Muscle of back (tissue), 11 donors: ENCODE data around the gene TIMM50. TPM values are rescaled to one million over a fixed set of nuclear protein-coding genes. Genes with fewer than 3 reads are reported as not detected.
A peak's percentile ranks its signal among the peaks of the same experiment; 100 is the strongest.
"Not testable (repeated sequence)": the region's sequence is repeated elsewhere in the genome, so short reads cannot be mapped to it uniquely, and the experiment has no call there.

Experiments
- DNase-seq, 3 donors: peaks; one replicate each; pipeline versions ENCODE4 v3.0.0 to v3.0.0-alpha.2; 2013
- polyA plus RNA-seq, 10 donors: library from polyadenylated mRNA; unstranded; fragments of 120-200 nt; gene quantifications; one replicate each; pipeline ENCODE4 v1.2.1, GENCODE V29; 2013; ENCODE audit not compliant: insufficient read length in 10 of 10

The TIMM50 gene
- polyA plus RNA-seq, 10 donors, result 43.8 to 53.9 (median 46.7) TPM

DNA sequence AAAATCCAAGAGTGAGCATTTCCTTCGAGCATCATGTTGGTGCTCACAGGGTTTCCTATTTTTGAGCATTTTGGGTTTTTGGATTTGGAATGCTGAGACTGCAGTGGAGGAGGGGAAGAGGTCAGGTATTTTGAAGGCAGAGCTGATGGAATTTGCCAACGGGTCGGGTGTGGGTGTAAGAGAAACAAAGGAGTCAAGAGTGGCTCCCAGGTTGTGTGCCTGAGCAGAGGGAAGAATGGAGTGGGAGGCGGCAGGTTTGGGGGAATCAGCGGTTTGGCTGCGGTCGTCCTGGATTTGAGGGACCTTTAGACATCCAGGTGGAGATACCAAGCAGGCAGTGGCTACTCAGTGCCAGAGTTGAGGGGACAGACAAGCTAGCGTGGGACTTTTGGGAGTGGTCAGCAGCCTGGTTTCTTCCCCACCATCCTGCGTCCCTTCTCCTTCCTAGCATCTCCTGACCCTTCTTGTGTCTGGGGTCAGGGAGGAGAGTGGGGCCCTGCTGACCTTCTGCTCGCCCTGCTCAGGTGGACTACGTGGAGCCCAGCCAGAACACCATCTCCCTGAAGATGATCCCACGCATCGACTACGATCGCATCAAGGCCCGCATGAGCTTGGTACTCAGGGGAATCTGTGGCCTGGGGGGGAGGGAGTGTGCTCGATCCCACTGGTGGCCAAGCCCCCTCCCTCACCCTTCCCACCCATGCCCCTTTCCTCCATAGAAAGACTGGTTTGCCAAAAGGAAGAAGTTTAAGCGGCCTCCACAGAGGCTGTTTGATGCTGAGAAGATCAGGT lies 14.5 kb upstream of the TIMM50 start:
- DNase-seq, result no peak

DNA sequence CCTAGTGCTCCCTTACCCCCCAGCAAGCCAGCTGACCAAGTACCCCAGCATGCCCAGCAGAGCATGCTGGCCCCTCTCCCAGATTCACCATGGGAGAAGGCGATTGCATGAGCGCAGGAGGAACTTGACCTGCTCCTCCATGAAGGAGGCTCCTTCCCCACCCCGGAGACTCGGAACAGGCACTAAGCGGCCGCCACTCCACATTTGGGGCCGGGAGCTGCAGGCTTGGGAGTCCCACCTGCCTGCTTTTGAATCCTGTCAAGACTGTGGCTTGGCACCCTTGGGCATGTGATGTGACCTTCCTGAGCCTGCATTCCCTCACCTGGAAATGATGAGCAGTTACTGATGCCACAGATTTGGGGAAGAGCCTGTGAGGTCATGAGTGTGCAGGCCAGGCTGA lies 12.7 kb upstream of the TIMM50 start:
- no peak for DNase-seq

DNA sequence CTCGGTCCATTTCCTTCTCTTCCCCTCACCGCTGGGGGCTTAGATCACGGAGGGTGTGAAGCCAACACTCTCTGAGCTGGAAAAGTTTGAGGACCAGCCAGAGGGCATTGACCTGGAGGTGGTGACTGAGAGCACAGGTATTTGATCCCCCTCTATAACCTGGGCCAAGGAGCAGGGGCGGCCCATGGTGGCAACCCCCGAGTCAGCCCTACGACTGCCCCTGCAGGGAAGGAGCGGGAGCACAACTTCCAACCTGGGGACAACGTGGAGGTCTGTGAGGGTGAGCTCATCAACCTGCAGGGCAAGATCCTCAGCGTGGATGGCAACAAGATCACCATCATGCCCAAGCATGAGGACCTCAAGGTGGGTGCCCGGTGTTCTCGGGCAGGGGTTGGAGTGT lies 11.6 kb upstream of the TIMM50 start:
- no peak for DNase-seq

DNA sequence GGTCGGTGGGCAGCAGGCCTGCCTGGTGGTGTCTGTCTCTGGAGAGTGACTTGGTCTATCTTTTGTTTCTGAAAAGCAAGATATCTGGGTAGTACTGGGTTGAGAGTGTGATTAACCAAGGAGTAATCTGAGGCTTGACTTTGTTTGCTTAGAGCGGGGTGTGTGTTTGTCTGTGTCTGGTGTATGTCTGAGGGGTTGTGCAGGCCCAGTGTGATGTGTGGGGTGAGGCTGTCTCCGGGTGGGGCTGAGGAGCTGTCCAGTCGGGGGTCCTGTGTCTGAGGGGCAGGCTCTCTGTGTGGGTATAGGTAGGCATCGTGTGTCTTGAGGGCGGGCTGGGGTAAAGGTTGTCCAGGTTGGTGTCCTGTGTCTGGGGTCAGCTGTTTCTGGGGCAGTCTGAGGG lies 11.1 kb upstream of the TIMM50 start:
- no peak for DNase-seq

DNA sequence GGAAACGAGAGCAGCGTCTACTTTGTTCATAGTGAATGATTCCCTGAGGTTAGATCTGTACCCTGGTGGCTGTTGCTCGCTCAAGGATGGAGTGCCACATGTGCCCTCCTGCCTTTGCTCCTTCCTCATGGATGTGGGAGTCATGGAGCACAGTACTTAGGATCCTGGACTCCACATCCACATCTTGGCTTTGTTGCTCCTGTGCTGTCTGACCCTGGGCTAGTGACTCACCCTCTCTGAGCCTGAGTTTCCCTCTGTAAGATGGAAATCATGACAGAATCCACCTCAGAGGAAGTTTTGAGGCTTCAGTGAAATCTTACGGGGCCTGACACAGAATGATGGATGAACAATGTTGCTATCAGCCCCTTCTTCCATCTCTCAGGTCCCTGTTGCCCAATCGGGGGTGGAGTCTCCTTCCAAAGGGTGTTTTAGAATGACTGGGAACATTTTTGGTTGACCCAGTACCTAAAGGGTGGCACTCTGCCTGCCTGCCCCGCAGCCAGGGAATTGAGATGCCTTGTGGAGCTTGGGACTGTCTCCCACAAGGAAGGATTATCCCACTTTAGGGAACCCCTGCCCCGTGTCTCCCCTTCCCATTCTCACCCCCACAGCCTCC lies 9.8 kb upstream of the TIMM50 start:
- DNase-seq, result no peak

DNA sequence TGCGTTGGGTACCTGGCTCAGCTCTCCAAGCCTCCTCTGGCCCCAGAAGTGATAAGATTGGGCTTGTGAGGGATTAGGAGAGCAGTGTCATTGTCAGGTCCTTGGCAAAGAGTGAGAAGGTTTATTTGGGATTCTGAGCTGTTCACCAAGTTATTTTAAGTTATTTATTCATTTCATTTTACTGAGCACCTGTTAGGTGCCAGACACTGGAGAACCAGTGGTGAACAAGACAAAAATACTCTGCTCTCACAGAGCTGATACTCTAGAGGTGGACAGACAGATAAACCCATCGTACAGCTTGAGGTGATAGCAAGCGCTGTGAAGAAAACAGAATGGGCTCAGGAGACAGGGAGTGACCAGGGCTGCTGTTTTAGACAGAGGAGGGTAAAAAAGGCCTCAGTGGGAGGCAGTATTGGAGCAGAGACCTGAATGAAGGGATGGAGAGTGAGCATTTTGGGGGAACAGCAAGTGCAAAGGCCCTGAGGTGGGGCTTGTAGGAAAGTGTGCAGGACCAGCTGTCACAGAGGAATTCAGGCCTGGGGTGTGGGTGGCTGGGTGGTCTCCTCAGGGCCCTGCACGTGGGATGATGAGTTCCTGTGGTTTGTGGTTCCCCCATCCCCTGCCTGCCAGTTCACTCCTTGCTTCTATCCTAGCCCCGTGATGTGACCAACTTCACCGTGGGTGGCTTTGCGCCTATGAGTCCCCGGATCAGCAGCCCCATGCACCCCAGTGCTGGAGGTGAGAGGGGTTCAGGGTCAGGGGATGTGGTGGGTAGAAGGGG lies 8.7 kb upstream of the TIMM50 start:
- no peak for DNase-seq

DNA sequence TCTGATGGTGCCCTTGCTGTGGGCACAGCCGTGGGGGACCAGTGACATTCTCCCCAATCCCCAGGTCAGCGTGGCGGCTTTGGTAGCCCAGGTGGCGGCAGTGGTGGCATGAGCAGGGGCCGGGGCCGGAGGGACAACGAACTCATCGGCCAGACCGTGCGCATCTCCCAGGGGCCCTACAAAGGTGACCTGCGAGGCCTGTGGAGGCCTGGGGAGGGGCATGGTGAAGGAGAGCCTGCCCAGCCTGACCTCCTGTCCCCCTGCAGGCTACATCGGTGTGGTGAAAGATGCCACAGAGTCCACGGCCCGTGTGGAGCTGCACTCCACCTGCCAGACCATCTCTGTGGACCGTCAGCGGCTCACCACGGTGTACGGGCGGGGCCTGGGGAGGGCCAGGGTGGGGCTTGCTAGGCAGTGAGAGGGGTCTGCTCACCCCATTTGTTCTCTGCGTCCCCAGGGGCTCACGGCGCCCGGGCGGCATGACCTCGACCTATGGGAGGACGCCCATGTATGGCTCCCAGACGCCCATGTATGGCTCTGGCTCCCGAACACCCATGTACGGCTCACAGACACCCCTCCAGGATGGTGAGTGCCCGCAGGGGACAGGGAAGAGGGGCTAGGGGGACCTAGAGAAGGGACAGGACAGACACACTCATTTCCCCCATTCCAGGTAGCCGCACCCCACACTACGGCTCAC lies 7.7 kb upstream of the TIMM50 start:
- no peak for DNase-seq

DNA sequence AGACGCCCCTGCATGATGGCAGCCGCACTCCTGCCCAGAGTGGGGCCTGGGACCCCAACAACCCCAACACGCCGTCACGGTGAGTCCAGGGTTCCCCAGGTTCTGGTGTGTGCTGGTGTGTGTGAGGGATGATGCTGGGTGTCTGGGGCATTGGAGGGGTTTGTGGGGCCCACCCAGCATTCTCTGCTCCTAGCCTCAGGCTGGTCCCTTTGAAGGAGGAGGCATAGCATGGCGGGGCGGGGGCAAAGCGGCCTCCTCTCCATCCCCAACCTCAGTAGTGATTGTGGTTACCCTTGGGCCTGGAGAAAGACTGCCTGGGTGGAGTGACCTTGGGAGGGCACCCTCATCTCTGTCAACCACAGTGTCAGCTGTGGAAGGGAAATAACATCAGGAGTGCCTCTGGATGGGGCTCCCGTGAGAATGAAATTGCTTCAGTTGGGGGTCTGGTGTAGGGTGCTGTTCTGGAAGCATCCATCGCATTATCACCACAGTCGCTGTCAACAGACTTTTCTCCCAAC lies 7.1 kb upstream of the TIMM50 start:
- no peak for DNase-seq

DNA sequence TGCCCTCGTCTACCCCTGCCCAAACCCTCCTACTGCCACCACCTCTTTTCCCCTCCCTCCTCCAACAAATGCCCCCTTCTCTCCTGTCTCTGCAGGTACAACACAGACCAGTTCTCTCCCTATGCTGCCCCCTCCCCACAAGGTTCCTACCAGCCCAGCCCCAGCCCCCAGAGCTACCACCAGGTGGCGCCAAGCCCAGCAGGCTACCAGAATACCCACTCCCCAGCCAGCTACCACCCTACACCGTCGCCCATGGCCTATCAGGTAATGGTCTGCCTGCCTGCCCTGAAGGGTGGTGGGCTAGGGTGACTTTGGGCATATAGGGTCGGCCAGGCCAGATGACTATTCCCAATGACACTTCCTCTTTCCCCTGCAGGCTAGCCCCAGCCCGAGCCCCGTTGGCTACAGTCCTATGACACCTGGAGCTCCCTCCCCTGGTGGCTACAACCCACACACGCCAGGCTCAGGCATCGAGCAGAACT lies 6.5 kb upstream of the TIMM50 start:
- DNase-seq, result peak in 2 of 3 donors; percentile 38 to 56

DNA sequence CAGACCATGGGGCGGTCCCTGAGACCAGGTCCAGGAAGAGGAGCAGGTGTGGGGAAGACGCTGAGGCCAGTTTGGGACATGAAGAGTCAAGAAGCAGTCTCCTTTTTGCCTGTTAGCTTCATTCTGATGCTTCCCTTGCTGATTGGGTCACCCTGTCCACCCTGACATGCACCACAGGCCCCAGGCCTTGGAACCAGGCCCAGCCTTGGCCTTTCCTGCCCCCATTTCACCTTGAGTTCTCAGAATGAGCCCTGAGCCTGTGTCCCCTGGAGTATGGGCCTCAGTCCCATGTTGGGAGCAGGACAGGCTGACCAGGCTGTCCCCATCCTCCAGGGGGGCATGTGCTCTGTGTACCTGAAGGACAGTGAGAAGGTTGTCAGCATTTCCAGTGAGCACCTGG lies 4.9 kb upstream of the TIMM50 start:
- no peak for DNase-seq

DNA sequence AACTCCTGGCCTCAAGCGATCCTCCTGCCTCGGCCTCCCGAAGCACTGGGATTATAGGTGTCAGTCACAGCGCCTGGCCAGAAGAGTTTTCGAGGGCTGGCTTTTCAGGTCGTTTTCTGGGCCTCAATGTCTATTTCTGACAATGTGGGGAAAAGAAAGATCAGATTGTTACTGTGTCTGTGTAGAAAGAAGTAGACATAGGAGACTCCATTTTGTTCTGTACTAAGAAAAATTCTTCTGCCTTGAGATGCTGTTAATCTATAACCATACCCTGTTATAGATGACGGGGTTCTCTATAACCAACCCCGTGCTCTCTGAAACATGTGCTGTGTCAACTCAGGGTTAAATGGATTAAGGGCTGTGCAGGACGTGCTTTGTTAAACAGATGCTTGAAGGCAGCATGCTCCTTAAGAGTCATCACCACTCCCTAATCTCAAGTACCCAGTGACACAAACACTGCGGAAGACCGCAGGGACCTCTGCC lies 1.3 kb upstream of the TIMM50 start:
- not testable (repeated sequence) for DNase-seq

DNA sequence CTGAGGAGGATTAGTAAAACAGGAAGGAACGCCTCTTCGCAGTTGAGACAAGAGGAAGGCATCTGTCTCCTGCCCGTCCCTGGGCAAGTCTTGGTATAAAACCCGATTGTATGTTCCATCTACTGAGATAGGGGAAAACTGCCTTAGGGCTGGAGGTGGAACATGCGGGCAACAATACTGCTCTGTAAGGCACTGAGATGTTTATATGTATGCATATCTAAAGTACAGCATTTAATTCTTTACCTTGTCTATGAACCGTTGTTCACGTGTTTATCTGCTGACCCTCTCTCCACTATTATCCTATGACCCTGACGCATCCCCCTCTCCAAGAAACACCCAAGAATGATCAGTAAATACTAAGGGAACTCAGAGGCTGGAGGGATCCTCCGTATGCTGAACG lies 722 bp upstream of the TIMM50 start:
- no peak for DNase-seq

DNA sequence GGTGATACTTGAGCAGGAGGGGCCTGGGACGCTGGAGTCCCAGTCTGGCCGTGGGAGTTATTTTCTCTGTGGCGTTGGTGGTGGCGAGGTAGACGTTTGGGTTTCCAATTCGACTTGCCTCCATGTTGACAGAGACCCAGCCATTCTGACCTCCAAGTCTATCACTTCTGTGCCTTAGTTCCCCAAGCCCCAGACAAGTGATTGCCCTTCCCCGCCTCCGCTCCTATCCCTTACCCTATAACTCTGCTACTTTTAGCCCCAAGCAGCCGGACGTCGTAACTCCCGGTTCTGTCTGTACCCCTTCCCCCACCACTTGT lies 549 bp downstream of the TIMM50 start:
- DNase-seq, result no peak

DNA sequence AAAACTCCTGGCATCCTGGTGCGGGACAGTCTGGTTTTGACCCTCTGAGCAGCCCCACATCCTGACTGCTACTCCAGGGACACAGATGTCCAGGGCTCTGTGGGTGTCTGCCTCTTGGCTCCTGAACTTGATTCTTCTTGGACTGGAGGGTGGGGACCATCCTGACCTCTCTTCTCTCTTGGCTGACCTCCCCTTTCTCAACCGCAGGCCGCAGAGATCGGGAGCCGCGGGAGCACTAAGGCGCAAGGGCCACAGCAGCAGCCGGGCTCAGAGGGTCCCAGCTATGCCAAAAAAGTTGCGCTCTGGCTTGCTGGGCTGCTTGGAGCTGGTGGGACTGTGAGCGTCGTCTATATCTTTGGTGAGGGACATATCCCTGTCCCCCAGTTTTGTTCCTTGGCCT lies 1.0 kb downstream of the TIMM50 start:
- no peak for DNase-seq

DNA sequence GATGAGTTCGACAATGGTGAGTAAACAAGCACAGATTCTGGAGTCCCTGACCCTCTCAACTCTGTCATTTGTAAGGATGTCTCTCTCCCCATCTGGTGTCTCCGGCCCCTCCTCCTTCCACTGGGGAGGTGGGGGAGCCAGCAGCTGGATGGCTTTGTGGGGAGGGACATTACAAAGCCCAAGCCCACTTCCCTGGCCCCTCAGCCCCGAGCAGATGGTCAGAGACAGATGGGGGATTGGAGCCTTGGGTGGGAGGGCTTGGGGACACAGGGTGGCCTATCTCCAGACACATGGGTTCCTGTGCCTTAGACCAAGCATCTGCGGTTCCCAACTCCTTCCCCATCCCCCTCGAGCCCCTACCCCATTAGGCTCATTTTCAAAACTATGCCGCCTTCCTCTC lies 2.5 kb downstream of the TIMM50 start:
- DNase-seq, result no peak

DNA sequence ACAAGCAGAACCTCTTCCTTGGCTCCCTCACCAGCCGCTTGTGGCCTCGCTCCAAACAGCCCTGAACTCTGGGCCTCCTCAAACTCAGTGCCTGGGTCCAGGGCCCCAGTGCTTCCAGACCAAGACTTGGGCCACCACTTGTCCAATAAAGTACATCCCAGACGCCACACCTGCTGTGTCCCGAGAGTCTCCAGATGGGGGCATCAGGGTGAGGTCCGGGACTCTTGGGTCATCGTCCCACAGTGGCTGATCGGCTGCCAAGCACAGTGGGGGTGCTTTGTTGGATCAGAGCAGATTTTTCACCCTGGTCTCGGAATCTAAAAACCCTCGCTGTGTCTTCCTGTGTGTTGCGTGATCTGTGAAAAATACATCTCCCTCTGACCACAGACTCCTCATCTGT lies 9.1 kb downstream of the TIMM50 start:
- DNase-seq, result no peak

DNA sequence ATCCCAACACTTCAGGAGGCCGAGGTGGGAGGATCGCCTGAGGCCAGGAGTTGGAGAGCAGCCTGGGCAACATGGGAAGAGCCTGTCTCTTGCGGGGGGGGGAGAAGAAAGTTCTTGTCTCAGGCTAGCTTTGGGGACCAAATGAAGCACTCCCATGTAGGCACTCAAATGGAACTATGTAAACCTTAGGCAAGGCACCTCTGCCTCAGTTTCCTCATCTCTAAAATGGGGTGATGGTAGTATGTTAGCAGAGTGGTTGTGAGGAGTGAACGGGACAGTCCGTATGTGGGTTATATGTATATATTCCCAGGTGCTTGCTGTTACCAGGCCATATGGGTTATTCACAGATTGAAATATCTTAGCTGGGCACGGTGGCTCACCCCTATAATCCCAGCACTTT lies 11.6 kb downstream of the TIMM50 start:
- DNase-seq, result no peak

DNA sequence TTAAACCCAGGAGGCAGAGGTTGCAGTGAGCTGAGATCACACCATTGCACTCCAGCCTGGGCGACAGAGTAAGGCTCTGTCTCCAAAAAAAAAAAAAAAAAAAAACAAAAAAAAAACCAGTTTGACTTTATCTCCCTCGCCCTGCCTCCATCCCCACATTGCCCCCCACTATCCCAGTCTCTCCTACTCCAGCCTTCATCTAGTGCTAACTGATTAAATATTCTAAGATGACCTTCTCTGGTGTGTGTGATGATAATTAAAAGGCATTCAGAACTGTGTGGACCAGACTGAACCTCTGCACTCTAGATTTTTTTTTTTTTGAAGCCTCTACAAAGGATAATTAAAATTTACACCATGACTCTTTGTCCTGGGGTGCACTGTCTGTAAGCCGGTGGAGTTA lies 12.2 kb downstream of the TIMM50 start:
- DNase-seq, result no peak

DNA sequence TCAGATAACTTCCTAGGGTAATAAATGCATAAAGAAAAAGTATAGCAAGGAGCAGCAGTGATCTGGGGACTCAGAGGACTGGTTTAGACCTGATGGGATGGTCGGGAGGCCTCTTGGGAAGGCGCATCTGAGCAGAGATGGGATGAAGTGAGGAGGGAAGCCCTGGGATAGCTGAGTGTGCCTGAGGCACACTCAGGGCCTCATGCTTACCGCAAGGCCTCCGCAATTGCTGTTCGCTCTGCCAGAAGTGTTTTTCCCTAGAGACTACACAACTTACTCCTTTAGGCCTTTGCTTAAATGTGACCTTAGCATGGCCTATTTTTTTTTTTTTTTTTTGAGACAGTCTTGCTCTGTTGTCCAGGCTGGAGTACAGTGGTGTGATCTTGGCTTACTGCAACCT lies 14.0 kb downstream of the TIMM50 start:
- DNase-seq, result no peak

DNA sequence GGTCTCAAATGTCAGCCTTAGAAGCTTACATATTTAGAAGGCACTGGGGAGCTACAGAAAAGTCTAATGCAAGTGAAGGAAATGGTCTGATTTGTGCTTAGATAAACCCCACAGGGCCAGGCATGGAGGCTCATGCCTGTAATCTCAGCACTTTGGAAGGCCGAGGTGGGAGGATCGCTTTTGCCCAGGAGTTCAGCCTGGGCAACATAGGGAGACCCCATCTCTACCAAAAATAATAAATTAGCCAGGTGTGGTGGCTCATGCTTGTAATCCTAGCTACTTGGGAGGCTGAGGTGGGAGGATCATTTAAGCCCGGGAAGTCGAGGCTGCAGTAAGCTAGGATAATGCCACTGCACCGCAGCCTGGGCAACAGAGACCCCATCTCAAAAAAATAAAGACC lies 15.4 kb downstream of the TIMM50 start:
- DNase-seq, result no peak

DNA sequence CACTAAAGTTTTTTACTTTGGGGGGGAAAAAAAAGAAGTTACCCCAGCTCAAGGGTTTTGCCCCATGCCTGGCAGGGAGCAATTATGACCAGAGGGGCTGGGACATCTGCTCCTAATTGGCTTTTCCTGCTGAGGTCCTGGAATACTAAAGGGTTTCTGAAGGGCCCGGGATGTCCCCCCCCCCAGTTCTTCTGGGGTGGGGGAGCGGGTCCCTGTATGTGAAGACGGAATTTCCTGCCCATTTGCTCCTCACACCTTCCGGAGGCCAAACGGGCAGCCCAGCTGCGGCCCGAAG lies 17.0 kb downstream of the TIMM50 start:
- no peak for DNase-seq
